ENCODE measurements around the gene IGF2BP3. TPM values are rescaled to one million over a fixed set of nuclear protein-coding genes. Genes with fewer than 3 reads are reported as not detected.

Gene IGF2BP3
- total RNA-seq, 2 donors from 2014 or later, result 0.24 to 1.2 TPM

- Histone ChIP-seq H3K27ac (no peak overlapping the region), H3K4me1 (peaks cover 15% of the 10 kb centered on the region), H3K9me3 (no peaks in the 10 kb centered on the region), H3K9ac (ENCODE audit: low read depth in 2 of 2, low read length in 2 of 2) (no peak overlapping the region), H3K27me3 (peaks cover 61% of the 10 kb centered on the region), H3K4me3 (no peak overlapping the region), H3K36me3 (no peaks in the 10 kb centered on the region)
- no peak for DNase-seq
- no peak for TF ChIP-seq CTCF (IDR thresholded peaks at IDR 0.05)
- intact Hi-C loops (cut with DNase I), result no loop called here
These were observed 2.9 kb downstream of the IGF2BP3 start for GRCh38 chr7:23467291-23467805.

DNA sequence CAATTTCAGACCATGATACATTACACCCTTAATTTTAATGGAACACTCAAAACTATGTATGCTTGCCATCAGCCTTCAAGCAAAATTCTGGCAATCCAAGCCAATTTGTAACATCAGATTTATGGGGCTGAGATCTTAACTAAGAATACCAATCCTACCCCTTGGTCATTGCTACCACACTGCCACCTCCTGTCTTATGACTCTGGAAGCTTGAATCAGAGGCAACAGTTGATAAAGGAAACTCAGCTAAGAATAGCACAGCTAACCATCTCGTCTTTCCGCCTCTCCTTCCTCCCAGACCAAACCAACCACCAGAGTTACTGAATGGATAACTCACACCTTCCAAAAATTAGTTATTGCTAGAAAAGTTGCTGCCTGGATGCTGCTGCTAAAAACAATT is 7.4 kb downstream of the IGF2BP3 start:
- peaks cover 17% of the 10 kb centered on the region for H3K27me3 ChIP-seq
- H3K9ac ChIP-seq (ENCODE audit: low read depth in 2 of 2, low read length in 2 of 2), result no peak overlapping the region
- no peak for DNase-seq
- no peaks in the 10 kb centered on the region for H3K4me1 ChIP-seq
- intact Hi-C loops (cut with DNase I), result no loop called here
- H3K36me3 ChIP-seq, result no peaks in the 10 kb centered on the region
- H3K4me3 ChIP-seq, result no peak overlapping the region
- H3K9me3 ChIP-seq, result no peaks in the 10 kb centered on the region
- no peak overlapping the region for H3K27ac ChIP-seq
- TF ChIP-seq CTCF (IDR thresholded peaks at IDR 0.05), result no peak

DNA sequence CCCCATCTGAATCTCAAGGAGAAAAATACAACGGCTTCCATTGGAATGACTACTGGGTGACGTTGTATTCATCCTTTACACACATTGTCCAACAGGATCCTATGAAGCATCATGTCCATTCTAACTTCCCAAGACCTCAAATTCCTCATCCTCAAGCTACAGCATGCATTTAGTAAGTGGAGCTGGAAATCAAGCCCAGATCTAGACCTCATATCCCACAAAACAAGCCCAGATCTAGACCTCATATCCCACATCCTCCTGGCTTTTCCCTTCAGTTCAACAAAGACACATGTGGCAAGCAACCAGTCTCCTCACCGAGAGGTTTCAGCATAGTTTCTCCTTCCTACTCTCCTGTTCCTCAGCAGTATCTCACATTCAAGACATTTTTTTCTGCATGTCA is 12.2 kb downstream of the IGF2BP3 start:
- Histone ChIP-seq H3K9ac (ENCODE audit: low read depth in 2 of 2, low read length in 2 of 2) (no peak overlapping the region), H3K4me1 (no peaks in the 10 kb centered on the region), H3K27me3 (no peaks in the 10 kb centered on the region), H3K36me3 (no peaks in the 10 kb centered on the region), H3K27ac (no peak overlapping the region), H3K9me3 (no peaks in the 10 kb centered on the region), H3K4me3 (no peak overlapping the region)
- no peak for TF ChIP-seq CTCF (IDR thresholded peaks at IDR 0.05)
- DNase-seq, result no peak
- intact Hi-C loops (cut with DNase I), result no loop called here

GRCh38 chr7:23456093-23456492 is 14.2 kb downstream of the IGF2BP3 start:
- Histone ChIP-seq H3K27ac (no peak overlapping the region), H3K27me3 (no peaks in the 10 kb centered on the region)

GRCh38 chr7:23454881-23455526 is 15.3 kb downstream of the IGF2BP3 start:
- H3K27ac ChIP-seq, result no peak overlapping the region
- H3K27me3 ChIP-seq, result no peaks in the 10 kb centered on the region
- H3K4me1 ChIP-seq, result no peaks in the 10 kb centered on the region
- DNase-seq, result no peak
- H3K4me3 ChIP-seq, result no peak overlapping the region
- H3K9ac ChIP-seq (ENCODE audit: low read depth in 2 of 2, low read length in 2 of 2), result no peak overlapping the region
- no peaks in the 10 kb centered on the region for H3K36me3 ChIP-seq
- H3K9me3 ChIP-seq, result no peaks in the 10 kb centered on the region
- TF ChIP-seq CTCF (IDR thresholded peaks at IDR 0.05), result no peak
- intact Hi-C loops (cut with DNase I), result no loop called here

More at GRCh38 chr7:23456093-23456492, 14.2 kb downstream of the IGF2BP3 start:
- no peak for DNase-seq
- intact Hi-C loops (cut with DNase I), result no loop called here
- no peak overlapping the region for H3K4me3 ChIP-seq
- H3K36me3 ChIP-seq, result no peaks in the 10 kb centered on the region
- no peak for TF ChIP-seq CTCF (IDR thresholded peaks at IDR 0.05)
- H3K9ac ChIP-seq (ENCODE audit: low read depth in 2 of 2, low read length in 2 of 2), result no peak overlapping the region
- no peaks in the 10 kb centered on the region for H3K9me3 ChIP-seq
- no peaks in the 10 kb centered on the region for H3K4me1 ChIP-seq
